ENCODE data around the gene HRH2.

DNA sequence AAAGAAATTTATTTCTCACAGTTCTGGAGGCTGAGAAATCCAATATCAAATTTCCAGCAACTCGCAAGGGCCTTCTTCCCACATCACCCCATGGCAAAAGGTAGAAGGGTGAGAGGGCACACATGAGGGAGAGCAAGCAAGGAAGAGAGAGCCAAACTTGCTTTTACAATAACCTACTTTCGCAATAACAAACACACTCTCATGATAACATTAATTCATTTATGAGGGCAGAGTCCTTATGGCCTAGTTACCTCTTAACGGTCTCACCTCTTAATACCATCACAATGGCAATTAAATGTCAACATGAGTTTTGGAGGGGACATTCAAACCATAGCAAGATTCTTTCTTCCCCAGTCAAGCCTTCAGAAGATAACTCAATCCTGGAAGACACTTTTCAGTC, 11.6 kb upstream of the HRH2 start:
- TF ChIP-seq POLR2A (IDR thresholded peaks at IDR 0.05; ENCODE audit: low read length) = no peak
- TF ChIP-seq GATA1 (IDR thresholded peaks at IDR 0.05; ENCODE audit: low read depth, low read length) = no peak
